HG02571 (cell line): Measurements from ENCODE around the gene GPRIN2.
A peak's percentile ranks its signal among the peaks of the same experiment; 100 is the strongest.
"Not testable (repeated sequence)": the region's sequence is repeated elsewhere in the genome, so short reads cannot be mapped to it uniquely, and the experiment has no call there.

Experiments used
- ATAC-seq: cut with Tn5 transposase; IDR thresholded peaks from one replicate; pipeline ENCODE4 v1.9.1; 2021; ENCODE audit warnings: mild to moderate bottlenecking, moderate library complexity; ENCODE audit not compliant: unreplicated experiment

GPRIN2 gene

GRCh38 chr10:46556515-46557318 lies at the start of gene GPRIN2:
Gene GPRIN2, minus strand, starts transcription at chr10:46556658. Its CDS starts 5,922 bp downstream, at chr10:46550736.
- ATAC-seq = no peak

DNA sequence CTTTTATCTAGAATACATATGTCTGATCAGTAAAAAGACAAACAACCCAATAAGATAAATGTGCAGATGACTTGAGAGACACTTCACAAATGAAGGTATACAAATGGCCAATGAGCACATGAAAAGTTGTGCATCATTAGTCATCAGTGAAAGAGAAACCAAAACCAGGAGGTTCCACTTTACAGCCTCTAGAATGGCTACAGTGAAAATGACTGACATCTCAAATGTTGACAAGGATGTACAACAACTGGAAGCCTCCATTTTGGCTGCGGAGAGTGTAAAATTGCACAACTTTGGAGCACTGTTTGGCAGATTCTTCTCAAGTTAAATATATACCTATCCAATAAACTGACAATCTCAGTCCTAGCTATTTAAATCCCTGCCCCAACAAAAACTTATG lies 44.1 kb upstream of the GPRIN2 start:
- ATAC-seq = peak; percentile 71

- peak; percentile 81 for ATAC-seq
Observed at GRCh38 chr10:46597616-46598246, 41.3 kb upstream of the GPRIN2 start.

DNA sequence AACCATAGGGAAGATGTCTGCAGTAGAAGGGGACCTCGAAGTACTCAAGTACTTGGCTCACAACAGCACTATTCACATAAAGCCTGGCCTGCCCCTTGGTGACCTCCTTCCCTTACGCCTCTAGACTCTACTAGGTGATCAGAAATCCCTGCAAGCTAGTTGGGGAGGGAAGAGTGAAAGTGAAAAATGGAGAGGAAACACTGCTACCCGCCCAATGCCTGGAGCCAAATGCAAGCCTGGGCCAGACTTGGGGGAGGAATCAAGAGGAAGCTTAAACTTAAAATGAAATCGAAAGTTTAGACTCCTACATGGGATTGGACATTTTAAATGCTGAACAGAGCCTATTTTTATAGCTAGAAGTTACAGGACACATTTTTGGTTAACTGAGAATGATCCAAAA lies 40.1 kb upstream of the GPRIN2 start:
- ATAC-seq = not testable (repeated sequence)

DNA sequence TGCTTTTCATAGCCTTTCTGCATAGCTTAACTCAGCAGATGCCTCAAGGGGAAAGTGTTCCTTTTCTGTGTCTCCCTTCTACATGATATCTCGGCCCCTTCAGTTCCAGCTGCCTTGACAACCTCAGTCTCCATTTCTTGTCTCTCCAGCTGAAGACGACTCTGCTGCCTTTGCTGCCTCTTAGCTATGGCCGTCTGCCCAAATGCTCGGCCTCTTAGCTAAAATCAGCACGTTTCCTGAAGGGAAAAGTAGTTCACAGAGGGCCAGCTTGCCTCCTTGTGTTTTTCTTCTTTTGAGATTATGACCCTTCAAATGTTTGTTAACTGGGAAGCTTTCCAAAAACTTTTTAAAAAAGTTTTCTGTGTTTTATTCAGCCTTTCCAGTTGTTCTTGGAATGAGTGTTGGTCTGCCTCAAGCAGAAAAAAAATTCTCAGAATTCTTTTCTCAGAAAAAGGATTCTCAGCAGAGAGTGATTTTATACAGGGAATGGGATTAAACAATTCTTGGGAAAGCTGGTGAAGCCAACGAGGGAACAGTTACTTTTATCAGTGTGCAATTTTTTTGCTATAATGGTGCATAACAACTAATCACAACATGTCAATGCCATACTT lies 38.1 kb upstream of the GPRIN2 start:
- not testable (repeated sequence) for ATAC-seq

DNA sequence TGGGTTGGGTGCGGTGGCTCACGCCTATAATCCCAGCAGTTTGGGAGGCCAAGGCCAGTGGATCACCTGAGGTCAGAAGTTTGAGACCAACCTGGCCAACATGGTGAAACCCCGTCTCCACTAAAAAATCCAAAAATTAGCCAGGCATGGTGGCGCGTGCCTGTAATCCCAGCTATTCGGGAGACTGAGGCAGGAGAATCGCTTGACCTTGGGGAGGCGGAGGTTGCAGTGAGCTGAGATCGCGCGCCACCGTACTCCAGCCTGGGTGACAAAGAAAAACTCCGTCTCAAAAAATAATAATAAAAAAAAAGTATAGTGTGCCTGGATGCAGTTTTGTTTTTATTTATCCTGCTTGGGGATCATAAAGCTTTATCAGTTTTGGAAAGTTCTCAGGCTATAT lies 36.8 kb upstream of the GPRIN2 start:
- not testable (repeated sequence) for ATAC-seq

DNA sequence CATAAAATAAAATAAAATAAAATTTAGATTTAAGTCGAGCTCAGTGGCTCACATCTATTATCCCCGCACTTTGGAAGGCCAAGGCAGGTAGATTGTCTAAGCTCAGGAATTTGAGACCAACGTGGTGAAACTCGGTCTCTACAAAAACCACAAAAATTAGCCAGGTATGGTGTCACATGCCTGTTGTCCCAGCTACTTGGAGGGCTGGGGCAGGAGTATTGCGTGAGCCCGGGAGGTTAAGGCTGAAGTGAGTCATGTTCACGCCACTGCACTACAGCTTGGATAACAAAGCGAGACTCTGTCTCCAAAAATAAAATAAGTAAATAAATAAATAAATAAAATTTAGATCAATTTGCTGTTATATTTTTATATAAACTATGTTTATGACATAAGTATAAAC lies 34.6 kb upstream of the GPRIN2 start:
- ATAC-seq = not testable (repeated sequence)

GRCh38 chr10:46589589-46589988 lies 33.1 kb upstream of the GPRIN2 start:
- not testable (repeated sequence) for ATAC-seq

- not testable (repeated sequence) for ATAC-seq
Observed at GRCh38 chr10:46588221-46588620, 31.8 kb upstream of the GPRIN2 start.

- ATAC-seq = not testable (repeated sequence)
Observed at GRCh38 chr10:46587546-46587945, 31.1 kb upstream of the GPRIN2 start.

- not testable (repeated sequence) for ATAC-seq
Observed at GRCh38 chr10:46585246-46585645, 28.8 kb upstream of the GPRIN2 start.

DNA sequence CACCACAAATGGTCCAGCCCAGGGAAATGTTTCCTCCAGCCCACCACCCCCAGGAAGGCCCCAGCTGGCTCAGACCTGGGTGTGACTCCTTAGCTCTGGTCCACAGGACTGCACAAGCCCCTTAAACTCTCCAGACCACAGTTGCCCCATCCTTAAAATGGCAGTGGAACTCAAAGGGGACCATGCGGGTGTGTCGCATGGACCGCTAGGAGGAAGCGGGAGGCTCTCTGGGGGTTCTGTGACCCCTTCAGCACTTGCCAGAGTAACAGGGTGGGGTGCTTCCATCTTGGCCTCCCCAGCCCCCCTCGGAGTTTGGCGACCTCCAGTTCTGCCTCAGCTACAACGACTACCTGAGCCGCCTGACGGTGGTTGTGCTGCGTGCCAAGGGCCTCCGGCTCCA lies 27.7 kb upstream of the GPRIN2 start:
- ATAC-seq = not testable (repeated sequence)

GRCh38 chr10:46582568-46582967 lies 26.1 kb upstream of the GPRIN2 start:
- ATAC-seq = not testable (repeated sequence)

DNA sequence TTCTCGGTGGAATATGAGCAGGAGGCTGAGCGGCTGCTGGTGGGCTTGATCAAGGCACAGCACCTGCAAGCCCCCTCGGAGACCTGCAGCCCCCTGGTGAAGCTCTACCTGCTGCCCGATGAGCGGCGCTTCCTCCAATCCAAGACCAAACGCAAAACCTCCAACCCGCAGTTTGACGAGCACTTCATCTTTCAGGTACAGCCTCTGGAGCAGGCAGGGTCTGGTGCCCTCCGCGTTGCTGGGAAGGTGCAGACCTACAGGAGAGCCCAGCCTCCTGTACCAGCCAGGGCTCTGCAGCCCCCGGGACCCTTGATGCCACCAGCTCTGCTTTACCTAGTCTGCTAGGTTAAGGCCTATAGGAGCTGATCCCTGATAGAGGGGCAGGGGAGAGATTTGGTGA lies 25.5 kb upstream of the GPRIN2 start:
- not testable (repeated sequence) for ATAC-seq

DNA sequence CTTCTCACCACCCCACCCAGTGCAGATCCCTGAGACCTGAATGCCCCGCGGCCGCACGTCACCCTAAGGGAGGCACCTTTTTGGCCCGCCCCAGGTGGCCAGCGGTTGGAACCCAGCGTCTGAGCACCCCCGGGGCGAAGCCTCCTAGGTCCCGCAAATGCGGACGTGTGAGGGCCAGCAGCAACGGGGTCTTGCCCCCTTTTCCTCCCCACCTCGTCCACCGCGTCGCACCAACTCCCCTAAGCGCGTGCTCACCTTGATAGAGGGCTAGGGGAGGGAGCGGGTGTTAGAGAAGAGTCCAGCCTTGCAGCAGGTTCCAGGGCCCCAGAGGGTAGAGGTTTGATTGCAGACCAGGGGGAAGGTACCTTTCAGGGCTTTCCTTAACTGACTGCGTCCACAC lies 22.9 kb upstream of the GPRIN2 start:
- not testable (repeated sequence) for ATAC-seq

- not testable (repeated sequence) for ATAC-seq
Observed at GRCh38 chr10:46578474-46579178, 22.2 kb upstream of the GPRIN2 start, which contains the start of gene SYT15. Gene SYT15, plus strand, starts transcription at chr10:46579128. Its CDS starts 41 bp downstream, at chr10:46579169.

GRCh38 chr10:46577624-46578473 lies 21.4 kb upstream of the GPRIN2 start:
- not testable (repeated sequence) for ATAC-seq

DNA sequence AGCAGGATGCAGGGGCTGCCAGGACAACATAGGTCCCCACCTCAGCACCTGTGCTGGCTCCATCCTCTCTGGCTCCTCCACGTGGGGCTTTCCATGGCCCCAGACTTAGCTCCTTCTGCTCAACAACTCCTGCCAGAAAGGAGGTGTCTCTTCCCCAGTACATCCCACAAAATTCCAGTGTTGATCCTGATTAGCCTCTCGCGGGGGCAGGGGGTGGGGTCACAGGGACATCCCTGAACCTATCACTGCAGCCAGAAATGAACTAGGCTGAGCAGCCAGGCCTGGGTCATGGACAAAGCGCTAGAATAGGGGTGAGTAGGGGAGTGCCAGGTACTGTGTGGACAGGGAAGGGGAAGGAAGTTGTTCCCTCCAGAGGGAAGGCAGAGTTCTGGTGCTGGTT lies 17.4 kb upstream of the GPRIN2 start:
- ATAC-seq = not testable (repeated sequence)

DNA sequence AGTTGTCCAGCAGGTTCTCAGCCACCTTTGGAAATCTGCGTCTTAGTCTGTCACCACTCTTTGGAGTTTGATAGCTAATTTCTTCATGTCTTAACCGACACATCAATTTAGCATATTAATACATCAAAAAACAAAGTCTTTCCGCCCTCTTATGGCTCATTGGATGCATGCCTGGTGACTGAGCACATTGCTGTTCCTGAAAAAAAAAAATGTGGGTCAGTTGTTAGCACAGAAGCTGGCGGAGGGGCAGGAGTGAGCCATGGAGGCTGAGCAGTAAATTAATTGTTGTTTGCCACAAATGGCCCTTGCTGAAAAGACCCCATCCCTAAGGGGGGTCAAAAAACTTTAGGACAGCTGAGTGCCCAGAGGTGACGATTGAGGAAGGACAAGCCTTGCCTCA lies 16.9 kb upstream of the GPRIN2 start:
- not testable (repeated sequence) for ATAC-seq

DNA sequence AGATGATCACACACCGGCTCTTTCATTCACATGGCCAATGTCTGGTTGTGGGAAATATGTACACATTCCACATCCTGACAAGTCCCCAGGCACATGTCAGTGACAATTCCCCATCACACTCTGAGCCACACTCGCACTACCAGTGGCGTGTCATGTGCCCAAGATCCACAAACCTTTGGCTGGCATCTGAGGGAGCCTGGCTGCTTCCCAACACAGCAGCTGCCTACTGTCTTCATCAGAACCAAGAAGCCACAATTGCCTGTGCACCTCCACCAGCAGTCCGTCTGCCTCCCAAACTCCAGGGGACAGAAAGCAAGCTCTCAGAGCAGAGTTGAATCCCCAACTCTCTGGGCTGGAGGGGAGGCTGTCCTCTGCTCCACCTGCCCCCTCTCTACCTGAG lies 16.3 kb upstream of the GPRIN2 start:
- ATAC-seq = not testable (repeated sequence)
